HG03469 (cell line): ENCODE measurements around the gene MYO3A.
"Not testable (repeated sequence)": the region's sequence is repeated elsewhere in the genome, so short reads cannot be mapped to it uniquely, and the experiment has no call there.

Source experiments
- ATAC-seq: cut with Tn5 transposase; IDR thresholded peaks from one replicate; pipeline ENCODE4 v1.9.1; 2021; ENCODE audit warnings: mild to moderate bottlenecking, moderate library complexity, moderate number of reproducible peaks; ENCODE audit not compliant: unreplicated experiment

The MYO3A gene

DNA sequence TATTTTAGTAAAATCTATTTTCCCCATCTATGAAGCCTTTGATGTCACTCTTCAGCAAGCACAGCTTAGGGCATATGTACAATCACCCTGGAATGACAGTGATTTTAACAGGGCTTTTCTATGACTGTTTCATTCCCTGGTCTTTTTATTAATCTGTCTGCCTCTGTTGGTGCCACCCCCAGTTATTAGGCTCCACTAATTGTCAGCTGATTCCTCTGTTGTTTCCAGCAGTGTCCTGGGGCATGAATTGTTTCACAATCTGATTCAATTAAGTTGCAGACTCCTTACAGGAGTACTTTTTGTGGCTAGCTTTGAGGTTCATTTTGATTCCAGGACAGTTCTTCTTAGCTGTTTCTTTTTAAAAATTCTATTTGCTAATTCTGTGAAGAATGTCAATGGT lies 38.6 kb downstream of the MYO3A start:
- ATAC-seq, result no peak

DNA sequence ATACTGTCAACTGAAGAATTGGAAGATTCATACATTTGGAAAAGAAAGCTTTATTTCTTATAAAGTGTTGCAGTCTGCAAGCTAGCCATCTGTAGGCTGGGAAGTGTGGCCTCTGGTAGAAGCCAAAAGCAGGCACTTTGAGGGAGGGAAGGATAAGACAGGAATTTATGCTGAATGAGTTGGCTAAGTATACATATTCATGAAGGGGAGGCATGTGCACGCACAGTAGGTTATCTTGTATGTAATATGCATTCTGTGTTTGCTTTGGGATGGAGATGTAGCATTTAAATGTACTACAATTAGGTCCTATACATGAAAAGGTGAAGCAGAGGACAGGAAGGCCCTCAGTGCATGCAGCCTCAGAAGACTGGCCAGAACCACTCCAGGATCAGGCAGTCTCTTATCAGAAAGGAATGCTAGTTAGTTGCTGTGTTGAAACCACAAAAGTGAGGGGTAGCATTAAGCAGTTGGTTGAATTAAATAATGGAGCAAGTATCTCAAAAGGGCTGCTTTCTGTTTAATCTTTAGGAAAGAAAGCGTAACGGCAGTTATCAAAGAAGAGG lies 40.9 kb downstream of the MYO3A start:
- ATAC-seq, result no peak

DNA sequence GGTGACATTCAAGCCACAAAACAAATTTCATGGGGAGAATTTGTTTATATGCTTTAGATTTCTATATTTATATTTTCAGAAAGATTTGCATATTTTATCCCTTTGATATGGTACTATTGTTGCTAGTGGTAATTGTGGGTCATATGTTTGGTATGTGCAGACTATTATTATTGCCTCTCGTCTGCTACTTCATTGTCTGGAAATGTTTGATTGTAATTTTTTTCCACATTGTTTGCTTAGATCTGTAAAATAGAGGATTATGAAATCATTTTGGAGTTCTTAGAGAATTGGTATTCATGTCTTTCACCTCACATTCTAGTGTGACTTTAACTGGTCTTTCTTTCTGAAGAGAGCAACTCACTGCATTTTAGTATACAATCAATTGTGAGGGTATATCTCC lies 44.7 kb downstream of the MYO3A start:
- no peak for ATAC-seq

DNA sequence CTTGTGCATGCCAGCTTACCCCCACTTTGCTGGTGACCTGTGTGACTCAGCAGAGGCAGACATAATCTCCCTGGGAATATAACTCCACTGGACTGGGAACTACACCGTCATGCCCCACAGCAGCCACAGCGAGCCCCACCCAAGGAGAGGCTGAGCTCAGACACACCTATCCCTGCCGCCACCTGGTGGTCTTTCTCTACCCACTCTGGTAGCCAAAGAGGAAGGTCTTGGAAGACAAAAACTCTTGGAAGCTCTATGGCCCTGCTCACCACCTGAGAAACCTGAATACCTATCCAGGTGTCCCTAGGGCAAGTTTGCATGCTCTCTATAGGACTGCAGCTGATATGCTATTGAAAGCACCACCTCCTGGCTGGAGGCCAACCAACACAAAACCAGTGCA lies 48.1 kb downstream of the MYO3A start:
- ATAC-seq, result no peak

DNA sequence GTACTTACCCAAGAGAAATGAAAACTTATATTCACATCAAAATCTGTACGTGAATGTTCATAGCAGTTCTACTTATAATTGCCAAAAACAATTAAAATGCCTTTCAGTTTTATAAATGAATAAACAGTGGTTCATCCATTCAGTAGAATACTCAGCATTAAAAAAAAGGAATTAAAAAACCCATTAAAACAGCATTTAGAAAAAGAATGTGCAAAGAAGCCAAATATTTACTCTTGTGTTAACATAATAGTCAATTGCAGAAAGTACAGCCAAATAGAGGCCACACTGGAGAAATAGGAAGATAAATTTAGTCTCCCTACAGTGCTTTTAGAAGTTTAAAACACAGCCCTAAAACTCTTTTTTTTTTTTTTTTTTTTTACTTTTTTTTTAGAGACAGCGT lies 54.6 kb downstream of the MYO3A start:
- ATAC-seq, result no peak

DNA sequence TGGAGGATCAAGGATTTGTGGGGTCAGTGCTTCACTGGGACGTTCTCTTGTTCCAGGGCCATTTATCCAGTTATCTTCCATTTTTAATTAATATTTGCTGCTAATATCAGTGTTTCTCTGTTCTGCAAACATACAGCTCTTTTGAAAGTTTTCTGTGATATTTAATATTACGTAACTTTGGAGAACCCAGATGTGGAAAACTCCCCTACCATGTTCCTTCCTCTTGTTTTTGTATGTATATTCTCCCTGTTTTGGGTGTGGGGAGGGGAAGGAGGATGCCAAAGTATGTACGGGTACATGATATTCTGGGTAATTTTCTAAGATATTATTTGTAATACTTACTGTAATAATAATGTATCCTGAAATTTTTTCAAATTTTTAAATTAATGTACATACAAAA lies 55.9 kb downstream of the MYO3A start:
- no peak for ATAC-seq

DNA sequence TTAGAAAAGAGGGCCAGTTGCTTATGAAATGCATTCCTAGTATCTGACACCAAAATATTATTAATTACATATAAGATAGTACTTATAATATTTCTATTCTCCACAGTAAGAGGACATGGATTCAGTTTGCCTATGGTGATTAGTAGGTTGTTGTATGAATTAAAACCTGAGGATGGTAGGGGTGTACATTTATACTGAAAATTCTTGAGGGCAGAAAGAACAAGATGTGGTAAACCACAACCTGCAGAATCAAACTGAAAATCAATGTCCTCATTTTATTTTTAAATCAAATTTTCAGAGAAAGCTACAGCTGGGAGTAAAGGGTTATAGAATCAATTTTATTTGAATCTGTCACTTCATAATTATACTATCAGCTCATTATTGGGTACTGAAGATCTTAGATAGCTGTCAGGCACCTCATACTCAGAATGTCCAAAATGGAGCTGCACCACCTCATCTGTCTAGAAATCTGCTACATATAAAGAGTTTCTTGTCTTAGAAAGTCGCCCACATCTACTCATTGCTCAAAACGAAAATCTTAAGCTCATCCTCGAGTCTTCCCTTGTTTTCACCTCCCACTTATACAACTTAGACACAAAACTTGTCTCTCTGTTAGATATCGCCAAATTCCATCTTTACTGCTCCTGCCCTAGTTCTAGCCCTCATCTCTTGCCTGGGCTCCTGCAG lies 65.4 kb downstream of the MYO3A start:
- ATAC-seq, result no peak

DNA sequence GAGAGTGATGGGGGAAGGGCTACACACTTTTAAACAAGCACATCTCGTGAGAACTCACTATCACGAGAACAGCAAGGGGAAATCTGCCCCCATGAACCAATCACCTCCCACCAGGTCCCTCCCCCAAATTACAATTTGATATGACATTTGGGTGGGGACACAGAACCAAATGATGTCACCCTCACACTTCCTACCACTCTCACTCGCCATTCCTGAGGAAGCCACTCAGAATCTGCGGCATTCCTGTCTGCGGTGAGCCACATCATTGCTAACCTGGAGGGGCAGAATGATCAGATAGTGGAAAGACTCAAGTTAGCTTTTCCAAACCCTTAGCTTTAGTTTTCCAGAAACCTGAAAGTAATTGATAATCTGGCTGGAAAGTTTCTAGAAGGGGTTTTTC lies 66.9 kb downstream of the MYO3A start:
- no peak for ATAC-seq

DNA sequence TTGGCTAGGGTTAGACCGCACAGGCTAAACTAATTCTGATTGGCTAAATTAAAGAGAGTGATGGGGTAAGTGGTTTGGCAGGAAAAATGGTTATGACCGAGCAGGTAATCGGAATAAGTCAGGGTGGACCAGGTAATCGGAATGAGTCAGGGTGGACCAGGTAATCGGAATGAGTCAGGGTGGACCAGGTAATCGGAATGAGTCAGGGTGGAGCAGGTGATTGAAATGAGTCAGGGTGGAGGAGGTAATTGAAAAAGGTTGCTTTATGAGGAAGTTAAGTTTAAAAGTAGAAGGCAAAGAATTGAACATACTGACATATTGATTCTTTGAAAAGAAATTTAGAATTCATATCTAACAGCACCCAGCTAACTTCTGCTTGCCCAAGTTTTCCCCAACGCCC lies 68.4 kb downstream of the MYO3A start:
- ATAC-seq, result not testable (repeated sequence)

DNA sequence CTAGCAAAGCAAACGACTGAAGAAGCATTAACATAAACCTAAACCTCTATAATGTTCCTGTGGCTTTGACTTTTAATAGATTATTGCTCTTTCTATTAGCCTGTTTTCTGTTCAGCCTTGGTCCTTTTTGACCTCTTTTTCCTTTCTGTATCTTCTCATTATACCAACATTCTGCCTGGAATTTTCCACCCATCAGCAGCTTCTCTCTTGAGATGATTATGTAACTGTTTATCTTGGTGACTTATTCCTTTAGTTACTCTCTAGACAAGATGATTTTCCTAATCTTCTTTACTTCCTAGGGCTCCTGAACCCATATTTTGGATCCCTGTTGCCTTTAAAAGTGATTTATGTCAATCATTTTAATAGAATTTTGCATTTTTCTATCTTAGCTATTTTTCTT lies 81.1 kb downstream of the MYO3A start:
- ATAC-seq, result no peak

DNA sequence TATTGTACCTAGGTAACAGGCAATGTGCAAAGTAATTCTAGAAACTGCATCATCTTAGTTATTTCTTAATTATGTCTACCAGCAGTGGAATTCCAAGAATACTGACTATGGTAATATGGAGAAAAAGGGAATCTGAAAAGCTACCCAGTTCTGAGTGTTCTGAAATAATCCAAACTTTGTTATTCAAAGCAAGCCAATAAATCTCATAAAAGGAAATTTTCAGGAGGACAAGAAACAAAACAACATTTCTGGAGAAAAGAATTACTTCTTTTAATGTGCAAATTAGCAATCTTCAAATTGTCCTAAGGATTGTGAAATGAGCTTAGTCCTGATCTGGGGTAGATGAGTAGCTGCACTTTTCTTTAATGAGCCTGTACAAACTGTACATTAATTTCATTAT lies 88.8 kb downstream of the MYO3A start:
- no peak for ATAC-seq

DNA sequence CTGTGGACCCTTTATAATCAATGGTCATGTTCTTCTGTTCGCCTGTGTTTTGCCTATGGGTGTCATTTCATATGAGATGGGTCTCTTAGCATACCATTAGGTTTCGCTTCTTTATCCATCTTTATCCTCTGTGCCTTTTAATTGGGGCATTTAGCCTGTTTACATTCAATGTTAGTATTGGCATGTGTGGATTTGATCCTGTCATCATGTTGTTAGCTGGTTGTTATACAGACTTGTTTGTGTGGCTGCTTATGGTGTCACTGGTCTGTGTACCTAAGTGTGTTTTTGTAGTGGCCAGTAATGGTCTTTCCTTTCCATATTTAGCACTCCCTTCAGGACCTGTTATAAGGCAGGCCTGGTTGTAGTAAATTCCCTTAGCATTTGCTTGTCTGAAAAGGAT lies 90.3 kb downstream of the MYO3A start:
- no peak for ATAC-seq

DNA sequence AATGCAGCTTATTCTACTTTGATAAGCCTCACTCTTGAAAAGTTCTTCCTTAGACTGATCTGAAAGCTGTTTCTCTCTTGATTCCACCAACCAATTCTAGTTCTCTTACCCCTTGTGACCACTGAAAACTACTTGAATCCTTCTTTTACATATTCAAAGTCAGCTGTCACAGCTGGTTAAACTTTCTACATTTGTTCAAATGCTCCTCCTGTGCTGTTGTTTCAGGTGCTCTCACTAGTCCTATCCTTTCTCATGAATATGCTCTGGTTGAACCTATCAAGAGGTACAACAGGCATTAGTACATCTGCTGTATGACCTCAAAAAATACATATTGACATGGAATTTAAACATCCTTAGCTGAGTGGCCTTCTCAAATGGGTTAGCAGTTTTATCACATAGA lies 91.5 kb downstream of the MYO3A start:
- no peak for ATAC-seq

DNA sequence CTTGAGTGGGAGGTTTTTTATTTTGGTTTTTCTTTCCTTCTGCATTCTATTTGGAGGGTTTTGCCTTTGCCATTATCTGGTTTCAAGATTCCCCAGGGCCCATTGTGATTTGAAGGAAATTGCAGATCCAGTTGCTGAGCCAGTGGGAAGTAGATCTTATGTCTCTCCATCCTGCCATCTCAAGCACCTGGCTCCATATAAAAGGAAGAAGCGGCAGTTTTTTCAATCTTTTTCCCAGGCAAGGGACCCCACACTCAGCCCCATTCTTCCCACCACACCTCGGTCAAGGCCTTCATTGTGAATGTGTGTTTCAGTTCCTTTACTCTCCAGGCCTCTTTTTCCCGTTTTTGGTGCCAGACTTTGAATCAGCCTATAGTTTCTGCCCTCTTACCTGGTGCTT lies 95.8 kb downstream of the MYO3A start:
- ATAC-seq, result no peak

DNA sequence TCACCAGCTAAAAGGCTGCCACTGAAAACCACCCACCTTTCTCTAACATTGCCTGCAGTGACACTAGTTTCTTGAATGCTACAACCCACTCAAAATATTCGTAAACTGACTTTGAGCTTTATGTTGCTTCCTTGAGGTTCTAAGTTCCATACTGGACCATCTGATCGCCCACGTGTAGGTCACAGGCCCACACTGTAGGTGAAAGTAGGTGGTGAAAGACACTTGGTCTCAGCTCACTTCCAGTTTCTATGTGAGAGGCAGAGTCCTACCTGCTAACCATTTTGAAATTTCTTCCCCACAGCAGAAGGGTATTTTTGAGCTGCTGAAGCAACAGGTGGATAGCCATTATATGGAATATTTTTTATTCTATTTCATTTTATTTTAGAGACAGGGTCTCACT lies 97.3 kb downstream of the MYO3A start:
- ATAC-seq, result no peak

DNA sequence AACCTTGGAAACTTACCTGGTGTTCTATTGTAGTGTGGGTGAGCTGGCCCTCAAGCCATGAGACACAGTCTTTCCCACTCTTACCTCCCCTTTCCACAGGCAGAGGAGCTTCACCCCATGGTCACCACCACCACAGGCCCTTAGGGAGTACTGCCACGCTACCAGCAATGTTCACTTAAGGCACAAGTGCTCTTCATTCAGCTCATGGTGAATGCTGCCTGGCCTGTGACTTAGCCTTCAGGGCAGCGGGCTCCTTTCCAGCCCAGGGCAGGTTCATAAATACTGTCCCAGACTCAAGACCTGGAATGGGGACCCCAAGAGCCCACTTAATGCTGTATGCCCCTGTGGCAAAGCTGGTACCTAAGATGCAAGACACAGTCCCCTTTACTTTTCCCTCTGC lies 109.4 kb downstream of the MYO3A start:
- no peak for ATAC-seq

DNA sequence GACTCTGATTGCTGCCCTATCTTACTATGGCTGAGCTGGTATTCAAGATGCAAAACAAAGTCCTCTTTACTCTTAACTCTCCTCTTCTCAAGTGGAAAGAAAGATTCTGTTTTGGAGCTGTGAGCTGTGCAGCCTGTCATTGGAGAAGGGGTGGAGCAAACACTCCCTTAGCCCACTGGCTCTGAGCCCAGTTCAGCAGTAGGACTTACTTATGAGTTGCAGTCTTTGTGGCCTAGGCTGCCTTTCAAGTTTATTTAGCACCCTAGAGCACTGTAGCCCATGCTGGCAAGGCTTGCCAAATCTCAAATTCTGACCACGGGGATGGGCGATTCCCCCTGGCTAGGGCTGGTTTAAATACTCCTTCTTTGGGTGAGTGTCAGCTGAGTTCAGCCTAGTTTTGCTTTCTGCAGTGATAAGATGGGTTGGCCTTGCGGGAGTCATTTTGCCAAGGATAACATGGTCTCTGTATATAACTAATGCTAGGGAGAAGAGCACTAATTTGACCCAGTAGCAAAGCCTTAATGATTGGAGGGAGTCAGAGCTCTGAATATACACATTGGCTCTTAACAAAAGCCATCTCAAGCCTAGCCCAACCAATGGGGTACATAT lies 110.2 kb downstream of the MYO3A start:
- ATAC-seq, result no peak

DNA sequence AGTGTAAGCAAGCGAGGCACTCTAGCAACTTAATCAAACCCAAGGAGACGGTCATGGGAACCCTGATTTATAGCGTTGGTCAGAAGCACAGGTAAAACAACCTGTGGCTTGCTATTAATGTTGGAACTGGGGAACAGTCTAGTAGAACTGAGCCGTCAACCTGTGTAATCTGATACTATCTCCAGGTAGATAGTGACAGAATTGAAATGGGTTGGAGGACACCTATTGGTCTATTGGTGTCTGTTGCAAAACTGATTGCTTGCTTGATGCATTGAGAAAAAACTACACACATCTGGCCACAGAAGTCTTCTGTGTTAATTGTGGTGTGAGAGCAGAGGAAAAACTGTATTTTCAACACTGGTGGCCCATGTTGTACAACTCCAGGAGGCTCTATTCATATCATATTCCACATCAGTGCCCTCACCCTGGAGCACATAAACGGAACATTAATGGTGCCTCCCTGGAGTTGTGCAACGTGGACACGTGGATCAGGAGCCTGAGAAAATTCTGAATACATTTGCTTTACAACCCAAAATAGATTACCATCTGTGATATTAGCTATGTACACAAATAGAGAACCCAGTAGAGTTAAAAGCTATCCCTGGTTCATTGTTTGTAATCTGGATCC lies 112.2 kb downstream of the MYO3A start:
- ATAC-seq, result no peak

DNA sequence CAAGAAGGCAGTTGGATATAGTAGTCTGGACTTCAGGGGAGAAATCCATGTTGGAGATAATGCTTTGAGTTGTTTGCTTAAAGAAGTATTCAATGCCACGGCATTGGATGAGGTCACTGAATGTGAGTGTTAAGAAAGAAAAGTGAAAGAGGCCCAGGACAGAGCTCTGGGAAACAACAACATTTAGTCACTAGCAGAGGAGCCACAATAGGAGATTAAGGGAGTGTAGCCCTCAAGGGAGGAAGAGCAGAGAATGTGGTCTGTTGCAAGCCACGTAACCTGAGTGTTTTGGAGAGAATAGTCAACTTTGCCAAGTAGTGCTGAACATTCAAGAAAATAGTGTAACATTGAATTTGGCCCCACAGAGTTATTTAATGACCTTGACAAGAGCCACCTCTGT lies 114.7 kb downstream of the MYO3A start:
- ATAC-seq, result no peak

DNA sequence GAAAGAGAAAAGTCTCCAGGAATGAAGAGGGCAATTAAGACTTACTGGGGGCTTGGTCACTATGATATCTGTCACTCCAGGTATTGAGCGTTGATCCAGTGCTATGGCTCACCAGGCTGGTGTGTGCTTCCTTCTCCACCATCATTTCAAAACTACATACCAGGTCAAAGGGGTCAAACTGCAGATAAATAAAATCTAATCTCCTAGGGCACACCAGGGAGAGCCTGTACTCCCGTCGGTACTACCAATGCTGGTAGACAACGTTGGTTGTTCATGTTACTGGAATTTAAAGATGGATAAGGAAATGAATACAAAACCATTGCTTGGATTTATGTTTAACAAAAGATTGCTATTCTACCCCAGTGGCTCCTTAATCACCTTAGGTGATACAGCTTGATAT lies 118.3 kb downstream of the MYO3A start:
- ATAC-seq, result no peak

DNA sequence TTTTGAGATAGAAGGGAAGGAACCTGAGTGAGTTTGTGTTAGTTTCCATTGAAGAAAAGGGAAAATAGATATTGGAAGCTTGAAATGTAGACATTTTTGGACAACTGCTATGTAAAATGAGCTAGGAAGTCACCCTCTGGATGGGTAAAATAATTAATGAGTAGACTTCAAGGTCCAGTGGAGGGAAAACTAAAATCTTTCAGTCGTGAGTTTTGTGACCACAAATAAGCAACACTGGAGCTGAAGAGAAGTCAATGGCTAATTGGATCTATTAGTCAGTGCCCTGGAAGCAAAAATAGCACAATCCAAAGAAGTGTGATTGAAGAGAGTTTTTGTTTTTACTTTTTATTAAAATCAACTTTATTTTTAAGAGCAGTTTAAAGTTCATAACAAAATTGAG lies 123.4 kb downstream of the MYO3A start:
- ATAC-seq, result no peak

DNA sequence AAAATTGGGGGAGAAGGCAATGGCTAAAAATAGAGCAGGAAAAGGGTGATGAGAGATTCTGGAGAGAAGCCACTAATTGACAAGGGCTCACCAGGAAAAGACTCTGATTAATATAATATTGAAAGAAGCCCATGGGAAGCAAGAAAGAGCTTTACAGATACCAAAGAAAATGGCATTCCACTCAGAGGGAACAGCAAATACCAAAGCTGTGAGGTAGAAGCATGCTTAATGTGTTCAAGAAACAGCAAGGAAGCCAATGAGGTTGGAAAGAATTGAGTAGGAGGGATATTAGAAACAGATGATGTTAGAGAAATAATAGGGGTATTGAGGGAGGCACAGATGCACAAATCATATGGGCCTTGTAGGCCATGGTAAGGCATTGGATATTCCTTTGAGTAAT lies 130.1 kb downstream of the MYO3A start:
- ATAC-seq, result no peak
